IPS-18c (cell line): ENCODE results near the gene PIGQ.

Experiments used
- H3K4me3 ChIP-seq: 2 replicates; pipeline ENCODE4 v1.7.0; 2013; ENCODE audit warnings: low read depth, mild to moderate bottlenecking, low read length, moderate library complexity; ENCODE audit not compliant: insufficient read depth
- H3K9me3 ChIP-seq: one replicate; pipeline ENCODE4 v1.6.1; 2013; ENCODE audit warnings: mild to moderate bottlenecking, low read length, moderate library complexity; ENCODE audit not compliant: control insufficient read depth, insufficient read depth

PIGQ gene

GRCh38 chr16:609316-609715 lies 39.5 kb downstream of the PIGQ start:
- Histone ChIP-seq H3K4me3 (no peak overlapping the region), H3K9me3 (peaks cover 3% of the 10 kb centered on the region)

GRCh38 chr16:609984-610383 lies 40.2 kb downstream of the PIGQ start:
- H3K4me3 ChIP-seq = no peak overlapping the region
- H3K9me3 ChIP-seq = peaks cover under 1% of the 10 kb centered on the region

- H3K9me3 ChIP-seq = no peaks in the 10 kb centered on the region
- H3K4me3 ChIP-seq = no peak overlapping the region
These were observed 41.0 kb downstream of the PIGQ start for GRCh38 chr16:610513-611381.

- no peak overlapping the region for H3K4me3 ChIP-seq
- no peaks in the 10 kb centered on the region for H3K9me3 ChIP-seq
These were observed 45.4 kb downstream of the PIGQ start for GRCh38 chr16:615122-615521.

- Histone ChIP-seq H3K9me3 (no peaks in the 10 kb centered on the region), H3K4me3 (no peak overlapping the region)
These were observed 47.2 kb downstream of the PIGQ start for GRCh38 chr16:616733-617586.

- no peak overlapping the region for H3K4me3 ChIP-seq
- no peaks in the 10 kb centered on the region for H3K9me3 ChIP-seq
These were observed 48.1 kb downstream of the PIGQ start for GRCh38 chr16:617855-618254.

- no peak overlapping the region for H3K4me3 ChIP-seq
These were observed 49.8 kb downstream of the PIGQ start for GRCh38 chr16:619476-620100.

GRCh38 chr16:620700-621525 lies 51.1 kb downstream of the PIGQ start:
- no peaks in the 10 kb centered on the region for H3K9me3 ChIP-seq
- H3K4me3 ChIP-seq = no peak overlapping the region

More at GRCh38 chr16:619476-620100, 49.8 kb downstream of the PIGQ start:
- H3K9me3 ChIP-seq = no peaks in the 10 kb centered on the region

- H3K4me3 ChIP-seq = no peak overlapping the region
- H3K9me3 ChIP-seq = no peaks in the 10 kb centered on the region
These were observed 51.8 kb downstream of the PIGQ start for GRCh38 chr16:621526-622105.

GRCh38 chr16:622920-623280 lies 53.1 kb downstream of the PIGQ start:
- Histone ChIP-seq H3K4me3 (no peak overlapping the region), H3K9me3 (no peaks in the 10 kb centered on the region)

GRCh38 chr16:624526-625070 lies 54.8 kb downstream of the PIGQ start:
- H3K9me3 ChIP-seq = no peaks in the 10 kb centered on the region
- H3K4me3 ChIP-seq = no peak overlapping the region

- Histone ChIP-seq H3K4me3 (no peak overlapping the region), H3K9me3 (no peaks in the 10 kb centered on the region)
These were observed 55.6 kb downstream of the PIGQ start for GRCh38 chr16:625117-625976.

- H3K4me3 ChIP-seq = no peak overlapping the region
- H3K9me3 ChIP-seq = no peaks in the 10 kb centered on the region
These were observed 56.4 kb downstream of the PIGQ start for GRCh38 chr16:625977-626765.

GRCh38 chr16:626787-627453 lies 57.2 kb downstream of the PIGQ start:
- H3K9me3 ChIP-seq = no peaks in the 10 kb centered on the region
- H3K4me3 ChIP-seq = no peak overlapping the region
